ENCODE measurements around the gene XXYLT1.

- no peak for TF ChIP-seq CTCF (IDR thresholded peaks at IDR 0.05)
- TF ChIP-seq ELK1 (IDR thresholded peaks at IDR 0.05; ENCODE audit: low read depth, low read length), result no peak
- TF ChIP-seq RFX5 (IDR thresholded peaks at IDR 0.05), result no peak
- TF ChIP-seq REST (IDR thresholded peaks at IDR 0.05), result no peak
- no peak for TF ChIP-seq EP300 (IDR thresholded peaks at IDR 0.05)
- TF ChIP-seq ESRRA (IDR thresholded peaks at IDR 0.05; ENCODE audit: borderline replicate concordance, low read length), result no peak
- no peak for TF ChIP-seq ZNF302 (CRISPR knock-in tag; IDR thresholded peaks at IDR 0.05)
- no peak for TF ChIP-seq SREBF2 (IDR thresholded peaks at IDR 0.05)
- TF ChIP-seq MYC (IDR thresholded peaks at IDR 0.05; ENCODE audit: borderline replicate concordance, low read length), result no peak
- no peak for TF ChIP-seq CEBPB (IDR thresholded peaks at IDR 0.05)
- TF ChIP-seq BHLHE40 (IDR thresholded peaks at IDR 0.05; ENCODE audit: low read depth, low read length), result no peak
Measured at GRCh38 chr3:195241592-195242355, 29.2 kb downstream of the XXYLT1 start.

Data from A549 (cell line).